SK-N-SH (cell line): Measurements from ENCODE around the gene RPL19. TPM values are rescaled to one million over a fixed set of nuclear protein-coding genes. Genes with fewer than 3 reads are reported as not detected.

Source experiments
- CTCF ChIA-PET: fragments of 300-600, 350-600 bp; formaldehyde crosslinking; extraction: SDS; loops from one replicate; lab custom pipeline; 2021; lab: Yijun Ruan, JAX
- POLR2A ChIA-PET: fragments of 350-600 bp; sonication (Branson Sonifier 250); formaldehyde crosslinking; extraction: SDS; loops from one replicate; lab custom pipeline; 2020; ENCODE audit warnings: antibody characterized with exemption, inconsistent platforms; lab: Yijun Ruan, JAX
- DNase-seq: peaks from one replicate; pipeline ENCODE4 v3.0.0; 2012
- H2AFZ ChIP-seq: fragments of 200-600 bp; sonication (generic); 2 replicates; pipeline ENCODE4 v1.8.1; 2016; ENCODE audit warnings: antibody characterized with exemption, mild to moderate bottlenecking, low read depth
- H3F3A ChIP-seq: fragments of 200-600 bp; sonication (generic); replicated peaks from 2 replicates; pipeline ENCODE3; 2016; ENCODE audit warnings: antibody characterized with exemption, mild to moderate bottlenecking; ENCODE audit not compliant: insufficient read depth
- H3K27ac ChIP-seq, 2 experiments: fragments of 200-500 bp in 1 of 2; fragments of 200-600 bp in 1 of 2; sonication (Bioruptor generic) in 1 of 2; sonication (generic), shearing (Covaris generic) in 1 of 2; 2 replicates each; pipeline versions ENCODE4 v1.5.1 to v1.6.1; 2014 to 2016; ENCODE audit warnings: low read depth in 2 of 2, inconsistent platforms in 1 of 2, low read length in 1 of 2, mild to moderate bottlenecking in 1 of 2, mixed read lengths in 1 of 2
- H3K27me3 ChIP-seq: fragments of 200-600 bp; sonication (generic), shearing (Covaris generic); 2 replicates; pipeline ENCODE4 v1.6.1; 2016; ENCODE audit warnings: mixed run types; ENCODE audit not compliant: insufficient read depth
- H3K36me3 ChIP-seq, 2 experiments: fragments of 200-500 bp in 1 of 2; fragments of 200-600 bp in 1 of 2; sonication (Bioruptor generic) in 1 of 2; sonication (generic) in 1 of 2; replicated peaks in 1 of 2; 2 replicates each; pipeline versions ENCODE3 to v1.5.1; 2014 to 2016; ENCODE audit warnings: low read length in 1 of 2, mild to moderate bottlenecking in 1 of 2; ENCODE audit not compliant: insufficient read depth in 2 of 2, control insufficient read depth in 1 of 2
- H3K4me1 ChIP-seq, 2 experiments: fragments of 200-500 bp in 1 of 2; fragments of 200-600 bp in 1 of 2; sonication (Bioruptor generic) in 1 of 2; sonication (generic), shearing (Covaris generic) in 1 of 2; 2 replicates each; pipeline versions ENCODE4 v1.5.1 to v1.6.1; 2014 to 2016; ENCODE audit warnings: low read depth in 1 of 2, low read length in 1 of 2, mixed run types in 1 of 2; ENCODE audit not compliant: insufficient read depth in 2 of 2, control insufficient read depth in 1 of 2
- H3K4me2 ChIP-seq: fragments of 200-600 bp; sonication (generic), shearing (Covaris generic); 2 replicates; pipeline ENCODE4 v1.6.1; 2017; ENCODE audit warnings: mixed run types
- H3K4me3 ChIP-seq, 2 experiments: fragments of 200-500 bp in 1 of 2; fragments of 200-600 bp in 1 of 2; sonication (Bioruptor generic) in 1 of 2; sonication (generic), shearing (Covaris generic) in 1 of 2; 2 replicates each; pipeline versions ENCODE4 v1.5.1 to v1.8.1; 2014 to 2016; ENCODE audit warnings: low read depth in 2 of 2, inconsistent platforms in 1 of 2, low read length in 1 of 2, mild to moderate bottlenecking in 1 of 2, mixed read lengths in 1 of 2, moderate library complexity in 1 of 2
- H3K79me2 ChIP-seq: fragments of 200-600 bp; sonication (generic); 2 replicates; pipeline ENCODE4 v1.8.1; 2017; ENCODE audit warnings: mild to moderate bottlenecking; ENCODE audit not compliant: insufficient read depth
- H3K9ac ChIP-seq: fragments of 200-600 bp; sonication (generic); 2 replicates; pipeline ENCODE4 v1.6.1; 2017; ENCODE audit warnings: mixed run types
- H3K9me2 ChIP-seq: fragments of 200-600 bp; sonication (generic); 2 replicates; pipeline ENCODE4 v1.6.1; 2017; ENCODE audit warnings: mixed run types
- H3K9me3 ChIP-seq: fragments of 200-600 bp; sonication (generic); 2 replicates; pipeline ENCODE4 v1.6.1; 2017; ENCODE audit warnings: mixed run types, mild to moderate bottlenecking, moderate library complexity
- H4K20me1 ChIP-seq: fragments of 200-600 bp; sonication (generic); 2 replicates; pipeline ENCODE4 v1.6.1; 2017; ENCODE audit warnings: mild to moderate bottlenecking, mixed run types; ENCODE audit not compliant: insufficient read depth
- CHD2 ChIP-seq: fragments of 150-350 bp; IDR thresholded peaks from 2 replicates; pipeline ENCODE4 v1.6.1; 2018; ENCODE audit warnings: low read length; ENCODE audit not compliant: partially characterized antibody
- CTCF ChIP-seq: fragments of 200-600 bp; sonication (generic); IDR thresholded peaks from 2 replicates; pipeline ENCODE4 v1.6.1; 2017; ENCODE audit warnings: antibody characterized with exemption, mild to moderate bottlenecking, moderate library complexity
- EP300 ChIP-seq, 2 experiments: IDR thresholded peaks; 2 replicates each; pipeline versions ENCODE4 v1.4.0 to v1.6.1; 2012; ENCODE audit warnings: borderline replicate concordance in 1 of 2, low read depth in 1 of 2, low read length in 1 of 2
- GABPA ChIP-seq: IDR thresholded peaks from 2 replicates; pipeline ENCODE4 v1.4.0; 2012; ENCODE audit warnings: low read depth, mild to moderate bottlenecking
- GATA2 ChIP-seq: sonication (generic); formaldehyde crosslinking; IDR thresholded peaks from 2 replicates; pipeline ENCODE4 v1.5.0; 2020; ENCODE audit warnings: mild to moderate bottlenecking, missing genetic modification reagents
- MEF2A ChIP-seq: IDR thresholded peaks from 2 replicates; pipeline ENCODE4 v1.4.0; 2012; ENCODE audit warnings: low read depth, borderline replicate concordance
- RAD21 ChIP-seq: IDR thresholded peaks from 2 replicates; pipeline ENCODE4 v1.6.1; 2012; ENCODE audit warnings: mild to moderate bottlenecking, low read length
- RCOR1 ChIP-seq: fragments of 150-350 bp; IDR thresholded peaks from 2 replicates; pipeline ENCODE4 v1.6.1; 2017; ENCODE audit warnings: antibody characterized with exemption, low read length
- REST ChIP-seq: IDR thresholded peaks from 2 replicates; pipeline ENCODE4 v1.6.1; 2012; ENCODE audit warnings: mild to moderate bottlenecking, low read depth, low read length, moderate library complexity
- RFX5 ChIP-seq: IDR thresholded peaks from 2 replicates; pipeline ENCODE4 v1.6.1; 2012; ENCODE audit warnings: mild to moderate bottlenecking, improper control_type of control experiment, low read length
- SMC3 ChIP-seq: IDR thresholded peaks from 2 replicates; pipeline ENCODE4 v1.6.1; 2012; ENCODE audit warnings: low read depth, low read length, improper control_type of control experiment
- TAF1 ChIP-seq: IDR thresholded peaks from 2 replicates; pipeline ENCODE4 v1.6.1; 2012; ENCODE audit warnings: low read depth, mild to moderate bottlenecking, low read length, moderate library complexity, borderline replicate concordance
- whole genome bisulfite sequencing: methylation state at CpG from one replicate; pipeline ENCODE4 v1.1.6; 2017; ENCODE audit warnings: low lambda C conversion rate; 5-methylcytosine and 5-hydroxymethylcytosine counted together
- polyA plus RNA-seq, 3 experiments: library from polyadenylated mRNA; depleted of rRNA; stranded (reverse); fragments of >200 nt; gene quantifications; 2 replicates each; pipeline ENCODE4 v1.2.3, GENCODE V29; 2012

Gene RPL19
- polyA plus RNA-seq, 1 of the 3 experiments (the other 2 are of a cell fraction): 3,473 TPM

GRCh38 chr17:39174920-39175694 lies 25.0 kb upstream of the RPL19 start:
- Histone ChIP-seq H3K4me1 (no peaks in the 10 kb centered on the region; a peak in 1 of 4 replicates), H3F3A (peaks cover 3% of the 10 kb centered on the region), H3K27me3 (no peaks in the 10 kb centered on the region), H2AFZ (no peak overlapping the region), H3K9me3 (no peaks in the 10 kb centered on the region)
- peak; percentile 93 for DNase-seq
- TF ChIP-seq GABPA (no peak), REST (no peak), RFX5 (no peak), CHD2 (no peak), EP300 (IDR thresholded peaks at IDR 0.05; ENCODE audit: borderline replicate concordance in 1 of 2, low read depth in 1 of 2, low read length in 1 of 2) (no peak), MEF2A (no peak), RAD21 (peak; percentile 67), TAF1 (no peak), CTCF (peak; percentile 85), GATA2 (CRISPR knock-in tag) (no peak), RCOR1 (no peak), SMC3 (peak; percentile 47)
- TF ChIP-seq, all 33 proteins: peak for 3
- ChIA-PET POLR2A (interaction anchor here (0.5 to 1.0 kb wide), 2 partner anchors 10 to 32 kb away, joined by 3 to 6 read pairs; partner anchors contain the start of gene ARL5C), CTCF (interaction anchor here (0.6 to 7.6 kb wide), 55 partner anchors 8 to 498 kb away, joined by 3 to 108 read pairs (median 4); partner anchors contain the start of genes ARL5C, CACNB1, PLXDC1 and RPL19)
- Histone ChIP-seq H3K79me2 (no peaks in the 10 kb centered on the region), H3K36me3 (peaks cover 10 to 21% of the 10 kb centered on the region in 2 experiments), H3K27ac (no peak overlapping the region), H3K4me3 (no peak overlapping the region), H3K9ac (no peak overlapping the region), H4K20me1 (no peaks in the 10 kb centered on the region), H3K9me2 (no peaks in the 10 kb centered on the region), H3K4me2 (no peak overlapping the region)
- WGBS: 77% methylated on average over 30 of the region's 35 CpGs
